ENCODE results near the gene BDKRB1. TPM values are rescaled to one million over a fixed set of nuclear protein-coding genes. Genes with fewer than 3 reads are reported as not detected.

Gene BDKRB1
- total and polyA plus RNA-seq, 10 of the 15 experiments (the other 5 are each of a cell fraction or from before 2014, with no cell fraction given) = 0.21 TPM; not detected in 9

DNA sequence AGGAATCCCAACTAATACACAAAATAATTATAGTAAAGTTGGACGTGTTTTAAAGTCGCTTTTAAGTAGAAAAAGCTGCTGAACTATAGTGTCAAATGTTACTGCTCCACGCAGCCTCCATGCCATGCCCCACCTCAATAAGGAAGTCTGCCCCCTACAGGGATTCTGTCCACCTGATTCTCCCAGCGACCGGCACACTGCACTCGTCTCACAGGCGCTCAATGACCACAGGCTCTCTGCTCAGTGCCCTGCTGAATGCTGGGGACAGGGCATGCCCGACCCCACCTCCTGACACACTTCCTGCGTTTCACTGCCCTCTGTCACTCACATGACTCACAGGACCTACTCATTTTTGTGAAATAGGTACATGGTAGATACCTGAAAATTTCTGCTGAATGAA, 48.9 kb downstream of the BDKRB1 start:
- H2AFZ ChIP-seq (ENCODE audit: control insufficient read depth, low read depth, low read length) = no peak overlapping the region
- no peaks in the 10 kb centered on the region for H3K9me3 ChIP-seq (replicated peaks; ENCODE audit: control insufficient read depth, insufficient read depth, low read length)
- H3K79me2 ChIP-seq (ENCODE audit: control insufficient read depth, insufficient read depth, low read length) = no peaks in the 10 kb centered on the region
- H4K20me1 ChIP-seq (ENCODE audit: control insufficient read depth, insufficient read depth) = no peaks in the 10 kb centered on the region
- POLR2A ChIA-PET = no interaction called here
- ATAC-seq (no peak), DNase-seq (ENCODE audit: low read depth, low spot score) (no peak), FAIRE-seq (no peak)
- CTCF ChIA-PET = interaction anchor here (0.7 to 1.2 kb wide), 2 partner anchors 33 to 107 kb away, joined by 3 to 4 read pairs; no protein-coding TSS in a partner anchor
- H3K4me2 ChIP-seq (ENCODE audit: control insufficient read depth, insufficient read depth) = no peak overlapping the region
- H3K36me3 ChIP-seq (ENCODE audit: control insufficient read depth in 2 of 2, insufficient read depth in 2 of 2, low read length in 1 of 2) = peaks cover 0 to 8% of the 10 kb centered on the region in 2 experiments; a peak in 3 of 4 replicates
- WGBS (ENCODE audit: insufficient coverage, insufficient replicate concordance, low lambda C conversion rate, missing lambda C conversion rate) = 84% methylated on average over 9 of the region's 9 CpGs
- RAD21 ChIA-PET (ENCODE audit: unreplicated experiment) = no interaction called here
- intact Hi-C loops (cut with micrococcal nuclease; ENCODE audit: unreplicated experiment) = no loop called here
- 0 out of 6 replicates have a peak, but pooled peaks of 1 of the 3 experiments have one; percentile 6 for TF ChIP-seq CTCF (IDR thresholded peaks at IDR 0.05 in 2 of 3, conservative IDR thresholded peaks at IDR 0.05 in 1 of 3; ENCODE audit: control insufficient read depth in 2 of 3, extremely low read depth in 1 of 3, insufficient read depth in 1 of 3, low read depth in 3 of 3, low read length in 3 of 3)
- no peak for TF ChIP-seq MEF2B (IDR thresholded peaks at IDR 0.05; ENCODE audit: partially characterized antibody, poor library complexity, severe bottlenecking)
- in situ Hi-C loops (cut with MboI) = no loop called here
- no peak overlapping the region for H3K9ac ChIP-seq (ENCODE audit: control insufficient read depth, insufficient read depth, low read length)
- no peaks in the 10 kb centered on the region for H3K4me1 ChIP-seq (ENCODE audit: control insufficient read depth, insufficient read depth, low read length)
- H3K4me3 ChIP-seq = no peak overlapping the region
- no TSS peak for BruUV-seq (replicated peaks)
- H3K27ac ChIP-seq (ENCODE audit: control insufficient read depth, insufficient read depth) = no peak overlapping the region
- no peaks in the 10 kb centered on the region for H3K27me3 ChIP-seq (replicated peaks in 1 of 2; ENCODE audit: control insufficient read depth in 2 of 2, insufficient read depth in 2 of 2, low read length in 1 of 2)
- SMC1A ChIA-PET (ENCODE audit: uncharacterized antibody, unreplicated experiment) = interaction anchor here (2.4 kb wide), 1 partner anchor 13 kb away, joined by 7 read pairs; no protein-coding TSS in a partner anchor

DNA sequence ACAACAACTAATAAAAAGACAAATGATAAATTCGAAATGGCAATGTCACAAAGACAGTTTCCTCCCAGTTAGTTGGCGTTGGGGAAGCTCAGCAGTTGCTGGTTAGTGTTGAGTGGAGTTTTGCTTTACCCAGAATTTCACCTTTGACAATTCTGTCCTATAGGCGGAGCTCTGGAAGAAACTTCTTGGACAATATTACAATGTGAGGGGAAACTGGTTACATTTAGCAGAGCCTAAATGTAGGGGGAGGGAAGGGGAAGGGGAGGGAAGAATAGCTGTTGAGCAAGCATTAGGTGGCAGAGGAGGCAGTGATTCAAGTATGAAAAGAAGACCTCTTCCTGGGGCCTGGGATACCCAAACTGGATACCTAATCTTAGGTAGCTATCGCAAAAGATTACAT, 51.4 kb downstream of the BDKRB1 start:
- RAD21 ChIA-PET (ENCODE audit: unreplicated experiment) = interaction anchor here (1.3 kb wide), 1 partner anchor 9 kb away, joined by 6 read pairs; no protein-coding TSS in a partner anchor
- H3K36me3 ChIP-seq (ENCODE audit: control insufficient read depth in 2 of 2, insufficient read depth in 2 of 2, low read length in 1 of 2) = peaks cover 0 to 14% of the 10 kb centered on the region in 2 experiments; a peak in 3 of 4 replicates
- FAIRE-seq = no peak
- no peak for TF ChIP-seq MYC (IDR thresholded peaks at IDR 0.05; ENCODE audit: insufficient read depth, insufficient read length, insufficient replicate concordance, low read length, severe bottlenecking)
- no peak for TF ChIP-seq CEBPZ (IDR thresholded peaks at IDR 0.05; ENCODE audit: low read depth, low read length)
- TF ChIP-seq MAX (IDR thresholded peaks at IDR 0.05; ENCODE audit: low read depth, low read length) = no peak
- TF ChIP-seq SP1 (IDR thresholded peaks at IDR 0.05; ENCODE audit: low read depth, low read length) = no peak
- no peak for TF ChIP-seq ATF3 (IDR thresholded peaks at IDR 0.05; ENCODE audit: borderline replicate concordance, extremely low read depth, low read depth, low read length)
- TF ChIP-seq ZZZ3 (IDR thresholded peaks at IDR 0.05; ENCODE audit: control insufficient read depth, insufficient read length, low read depth) = no peak

More for the DNA sequence above, 51.4 kb downstream of the BDKRB1 start:
- POLR2A ChIA-PET = no interaction called here
- no peak overlapping the region for H3K4me3 ChIP-seq
- no TSS peak for BruUV-seq (replicated peaks)
- ATAC-seq (no peak), DNase-seq (ENCODE audit: low read depth, low spot score) (no peak)
- H3K4me1 ChIP-seq (ENCODE audit: control insufficient read depth, insufficient read depth, low read length) = no peaks in the 10 kb centered on the region
- no peak overlapping the region for H3K9ac ChIP-seq (ENCODE audit: control insufficient read depth, insufficient read depth, low read length)
- in situ Hi-C loops (cut with MboI) (no loop called here), intact Hi-C loops (cut with micrococcal nuclease; ENCODE audit: unreplicated experiment) (no loop called here)
- H3K27ac ChIP-seq (ENCODE audit: control insufficient read depth, insufficient read depth) = no peak overlapping the region
- SMC1A ChIA-PET (ENCODE audit: uncharacterized antibody, unreplicated experiment) = interaction anchor here (1.4 kb wide), 1 partner anchor 10 kb away, joined by 3 read pairs; no protein-coding TSS in a partner anchor
- no peaks in the 10 kb centered on the region for H3K9me3 ChIP-seq (replicated peaks; ENCODE audit: control insufficient read depth, insufficient read depth, low read length)
- no peaks in the 10 kb centered on the region for H3K79me2 ChIP-seq (ENCODE audit: control insufficient read depth, insufficient read depth, low read length)
- CTCF ChIA-PET = interaction anchor here (1.2 to 1.5 kb wide), 3 partner anchors 9 to 118 kb away, joined by 3 to 6 read pairs (median 4); no protein-coding TSS in a partner anchor
- no peaks in the 10 kb centered on the region for H3K27me3 ChIP-seq (replicated peaks in 1 of 2; ENCODE audit: control insufficient read depth in 2 of 2, insufficient read depth in 2 of 2, low read length in 1 of 2)
- no peak overlapping the region for H2AFZ ChIP-seq (ENCODE audit: control insufficient read depth, low read depth, low read length)
- WGBS (ENCODE audit: insufficient coverage, insufficient replicate concordance, low lambda C conversion rate, missing lambda C conversion rate) = 80% methylated on average over 4 of the region's 4 CpGs
- H4K20me1 ChIP-seq (ENCODE audit: control insufficient read depth, insufficient read depth) = no peaks in the 10 kb centered on the region
- H3K4me2 ChIP-seq (ENCODE audit: control insufficient read depth, insufficient read depth) = no peak overlapping the region
